HG03342 (cell line): ENCODE measurements around the gene HNF1A.

ENCODE experiments used
- ATAC-seq: cut with Tn5 transposase; IDR thresholded peaks from one replicate; pipeline ENCODE4 v1.9.1; 2021; ENCODE audit warnings: mild to moderate bottlenecking, moderate library complexity; ENCODE audit not compliant: unreplicated experiment

Gene HNF1A

GRCh38 chr12:121009741-121010140 lies 31.4 kb downstream of the HNF1A start:
- no peak for ATAC-seq

DNA sequence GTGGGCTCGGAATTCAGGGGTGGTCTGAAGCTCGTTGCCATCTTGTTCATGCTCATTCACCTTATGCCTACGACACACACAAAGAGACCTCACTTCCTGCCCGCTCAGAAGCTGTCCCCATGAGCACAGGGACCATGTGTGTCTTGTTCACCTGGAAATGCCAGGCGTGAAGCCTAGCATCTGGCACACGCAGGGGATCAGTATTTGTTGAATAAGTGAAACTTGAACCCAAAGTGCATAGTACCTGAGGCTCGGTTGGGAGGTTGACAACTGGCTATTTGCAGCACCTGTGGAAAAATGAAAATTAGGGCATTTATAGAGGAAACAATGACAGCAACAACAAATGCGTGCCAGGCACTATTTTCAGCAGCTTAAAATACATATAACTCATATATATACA lies 32.5 kb downstream of the HNF1A start:
- ATAC-seq = no peak

GRCh38 chr12:121011820-121012219 lies 33.5 kb downstream of the HNF1A start:
- no peak for ATAC-seq

DNA sequence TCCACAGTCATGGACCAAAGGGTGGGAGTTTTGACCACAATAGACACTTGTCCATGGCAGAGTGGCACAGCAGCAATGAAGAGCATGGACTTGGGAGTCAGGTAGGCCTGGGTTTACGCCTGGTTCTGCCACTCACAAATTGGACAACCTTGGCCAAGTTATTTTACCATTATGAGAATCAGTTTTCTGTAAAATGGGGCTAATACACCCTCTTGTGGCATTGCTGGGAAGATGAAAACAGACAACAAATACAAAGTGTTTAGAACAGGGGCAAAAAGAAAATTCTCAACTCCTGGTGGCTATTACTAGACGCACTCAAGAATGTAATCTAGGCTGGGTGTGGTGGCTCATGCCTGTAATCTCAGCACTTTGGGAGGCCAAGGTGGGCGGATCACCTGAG lies 35.4 kb downstream of the HNF1A start:
- no peak for ATAC-seq

- ATAC-seq = peak; percentile 96
Measured at GRCh38 chr12:121015825-121016766, 37.8 kb downstream of the HNF1A start, which contains the start of gene C12orf43. Gene C12orf43, minus strand, starts transcription at chr12:121016487. Its CDS starts 13 bp downstream, at chr12:121016474.

DNA sequence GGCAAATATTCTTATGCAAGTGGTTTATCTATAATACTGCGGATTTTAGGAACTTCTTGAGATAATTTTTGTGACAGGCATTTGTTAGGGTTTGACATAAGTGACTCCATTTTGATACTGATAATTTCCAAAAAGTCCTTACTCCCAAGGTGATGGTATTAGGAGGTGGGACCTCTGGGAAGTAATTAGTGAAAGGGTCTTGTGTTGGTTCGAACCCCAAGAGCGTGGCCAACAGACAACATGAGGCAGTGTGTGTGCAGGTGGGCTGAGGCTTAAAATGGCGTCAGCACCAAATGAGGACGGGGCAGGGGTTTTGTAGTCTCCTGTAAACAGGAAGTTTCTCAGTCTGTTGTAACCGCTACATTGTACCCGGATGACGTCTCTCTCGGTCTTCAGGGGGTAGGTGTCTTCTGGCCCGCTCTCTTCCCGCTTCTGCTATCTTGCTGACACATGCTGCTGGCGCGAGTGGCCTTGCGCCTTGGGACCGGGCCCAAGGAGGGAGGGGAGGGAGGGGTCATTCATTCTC lies 39.7 kb downstream of the HNF1A start:
- no peak for ATAC-seq

DNA sequence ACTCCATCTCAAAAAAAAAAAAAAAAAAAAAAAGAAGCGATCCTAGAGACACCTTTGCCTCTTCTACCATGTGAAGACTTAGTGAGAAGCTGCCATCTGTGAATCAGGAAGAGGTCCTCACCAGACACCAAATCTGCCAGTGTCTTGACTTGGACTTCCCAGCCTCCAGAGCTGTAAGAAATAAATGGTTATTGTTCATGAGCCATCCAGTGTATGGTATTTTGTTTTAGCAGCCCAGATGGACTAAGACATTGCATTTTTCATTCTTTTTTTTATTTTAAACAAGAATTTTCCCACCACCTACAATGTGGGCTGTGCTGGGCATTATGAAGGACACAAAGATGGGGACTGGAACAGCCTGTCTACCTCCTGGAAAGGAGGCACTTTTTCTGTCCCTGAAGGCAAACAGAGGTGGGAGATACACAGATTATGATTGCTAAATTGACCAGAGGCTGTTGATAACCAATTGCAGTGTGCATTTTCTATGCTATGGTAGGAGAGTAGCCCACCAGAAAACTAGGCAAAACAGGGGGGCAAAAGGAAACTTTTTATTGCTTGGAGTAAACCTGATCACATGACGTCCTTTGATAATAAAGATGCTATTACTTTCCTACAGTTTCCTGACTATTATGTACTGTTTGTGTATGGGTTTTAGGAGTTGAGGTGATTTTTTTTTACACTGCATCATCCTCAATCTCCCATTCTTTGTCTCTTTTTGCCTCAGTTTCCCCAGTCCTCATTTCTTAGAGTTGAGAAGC lies 40.7 kb downstream of the HNF1A start:
- no peak for ATAC-seq

DNA sequence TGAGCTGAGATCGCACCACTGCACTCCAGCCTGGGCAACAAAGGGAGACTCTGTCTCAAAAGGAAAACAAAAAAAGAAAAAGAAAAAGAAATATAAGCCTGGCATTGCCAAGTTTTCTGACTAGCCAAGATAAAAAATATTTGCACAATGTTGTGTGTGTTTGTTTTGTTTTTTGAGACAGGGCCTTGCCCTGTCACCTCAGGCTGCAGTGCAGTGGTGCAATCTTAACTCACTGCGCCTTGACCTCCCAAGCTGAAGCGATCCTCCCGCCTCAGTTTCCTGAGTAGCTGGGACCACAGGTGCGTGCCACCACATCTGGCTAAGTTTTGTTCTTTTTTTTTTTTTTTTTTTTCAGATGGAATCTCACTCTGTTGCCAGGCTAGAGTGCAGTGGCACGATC lies 43.4 kb downstream of the HNF1A start:
- ATAC-seq = no peak

- no peak for ATAC-seq
Measured at GRCh38 chr12:121022713-121023112, 44.4 kb downstream of the HNF1A start.

- ATAC-seq = no peak
Measured at GRCh38 chr12:121023799-121024198, 45.5 kb downstream of the HNF1A start.

DNA sequence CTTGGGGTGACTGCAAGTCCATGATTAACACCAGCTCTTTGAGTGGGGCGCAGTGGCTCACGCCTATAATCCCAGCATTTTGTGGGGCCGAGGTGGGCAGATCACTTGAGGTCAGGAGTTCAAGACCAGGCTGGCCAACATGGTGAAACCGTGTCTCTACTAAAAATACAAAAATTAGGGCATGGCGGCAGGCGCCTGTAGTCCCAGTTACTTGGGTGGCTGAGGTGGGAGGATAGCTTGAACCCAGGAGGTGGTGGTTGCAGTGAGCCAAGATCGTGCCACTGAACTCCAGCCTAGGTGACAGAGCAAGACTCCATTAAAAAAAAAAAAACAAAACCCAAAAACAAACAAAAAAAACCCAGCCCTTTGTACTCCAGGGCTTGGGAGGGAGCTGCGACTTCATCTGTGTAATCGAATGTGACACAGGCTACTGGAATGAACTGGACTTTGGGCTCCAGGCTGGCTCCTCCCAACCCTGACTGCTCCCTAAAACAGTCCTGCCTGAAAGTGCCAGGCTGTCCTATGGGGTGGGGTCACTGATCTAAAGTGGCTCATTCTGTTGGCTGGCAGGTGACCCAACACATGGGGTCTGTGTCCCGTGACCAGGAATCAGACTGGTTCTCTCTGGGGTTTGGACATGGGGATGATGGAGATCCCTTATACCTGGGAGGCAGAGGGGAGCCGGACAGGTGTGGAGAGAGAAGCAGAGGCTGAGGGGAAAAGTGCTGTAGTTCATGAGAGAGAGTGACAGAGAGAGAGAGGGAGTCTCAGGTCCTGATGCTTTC lies 47.3 kb downstream of the HNF1A start:
- no peak for ATAC-seq

- no peak for ATAC-seq
Measured at GRCh38 chr12:121026274-121027045, 48.1 kb downstream of the HNF1A start.

DNA sequence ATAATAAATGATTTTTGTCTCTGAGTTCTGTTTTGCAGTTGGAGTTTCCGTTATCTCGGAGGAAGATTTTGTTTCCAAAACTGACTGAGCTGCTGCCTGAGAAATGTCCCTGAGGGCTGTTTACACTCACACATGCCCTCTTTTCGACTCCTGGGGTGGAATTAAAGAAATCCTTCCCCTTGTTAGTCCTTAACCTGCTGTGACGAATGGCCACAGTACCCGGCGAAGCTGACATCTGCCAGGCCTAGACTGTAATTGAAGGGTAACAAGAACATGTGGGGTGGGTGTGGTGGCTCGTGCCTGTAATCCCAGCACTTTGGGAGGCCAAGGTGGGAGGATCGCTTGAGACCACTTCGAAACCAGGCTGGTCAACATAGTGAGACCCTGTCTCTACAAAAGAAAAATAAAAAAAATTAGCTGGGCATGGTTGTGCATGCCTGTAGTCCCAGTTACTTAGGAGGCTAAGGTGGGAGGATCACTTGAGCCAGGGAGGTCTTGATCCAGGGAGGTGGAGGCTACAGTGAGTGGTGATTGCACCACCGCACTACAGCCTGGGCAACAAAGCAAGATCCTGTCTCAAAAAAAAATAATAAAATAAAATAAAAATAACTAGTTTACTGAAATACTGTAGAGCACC lies 52.4 kb downstream of the HNF1A start:
- no peak for ATAC-seq

- no peak for ATAC-seq
Measured at GRCh38 chr12:121033625-121034349, 55.4 kb downstream of the HNF1A start.

DNA sequence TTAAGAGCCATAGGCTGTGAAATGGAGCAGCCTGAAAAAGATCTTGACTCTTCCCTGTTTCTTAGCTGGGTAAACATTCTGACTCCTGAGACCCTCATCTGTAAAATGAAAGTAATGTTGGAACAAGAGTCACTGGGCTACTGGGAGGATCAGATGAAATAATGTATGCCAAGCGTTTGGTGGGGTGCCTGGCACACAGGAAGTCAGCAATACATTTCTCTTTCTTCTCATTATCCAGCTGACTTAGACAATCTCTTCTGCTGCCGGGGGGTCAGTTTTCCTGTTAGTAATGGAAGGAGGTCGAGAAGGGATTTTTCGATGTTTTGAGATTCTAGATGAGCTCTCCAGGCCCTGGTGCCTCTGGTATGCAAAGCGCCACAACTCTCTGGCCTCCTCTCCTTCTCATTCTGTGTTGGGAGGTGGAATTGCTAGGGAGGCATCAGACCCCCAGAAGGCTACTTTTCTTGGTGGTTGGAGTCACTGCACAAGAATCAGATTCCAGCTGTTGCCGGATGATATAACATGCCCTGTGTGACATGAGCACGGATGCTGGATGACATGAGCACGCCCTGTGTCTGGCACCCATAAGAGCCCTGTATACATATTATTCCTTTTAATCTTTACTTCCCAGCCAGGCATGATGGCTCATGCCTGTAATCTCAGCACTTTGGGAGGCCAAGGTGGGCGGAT lies 56.4 kb downstream of the HNF1A start:
- ATAC-seq = no peak

GRCh38 chr12:121036810-121037326 lies 58.5 kb downstream of the HNF1A start:
- ATAC-seq = no peak

- ATAC-seq = peak; percentile 81
Measured at GRCh38 chr12:121038861-121039668, 60.7 kb downstream of the HNF1A start, which contains the start of gene OASL. Gene OASL, minus strand, starts transcription at chr12:121039246. Its CDS starts 275 bp downstream, at chr12:121038971.
